Liver (tissue), 3 donors: ENCODE measurements around the gene COPE.
"Not testable (repeated sequence)": the region's sequence is repeated elsewhere in the genome, so short reads cannot be mapped to it uniquely, and the experiment has no call there.

ENCODE experiments used
- EGR1 ChIP-seq, 2 donors: IDR thresholded peaks; 2 replicates each; pipeline ENCODE4 v1.6.1; 2016 to 2018; ENCODE audit warnings: antibody characterized with exemption in 2 of 2, low read depth in 2 of 2
- GABPA ChIP-seq, 2 donors: IDR thresholded peaks in 1 of 2; conservative IDR thresholded peaks in 1 of 2; 2 replicates each; pipeline ENCODE4 v1.6.1; 2016; ENCODE audit warnings: antibody characterized with exemption in 2 of 2, mild to moderate bottlenecking in 1 of 2, moderate library complexity in 1 of 2
- RAD21 ChIP-seq, 2 donors: IDR thresholded peaks; 2 replicates each; pipeline ENCODE4 v1.6.1; 2016; ENCODE audit warnings: antibody characterized with exemption in 2 of 2, mild to moderate bottlenecking in 2 of 2
- TAF1 ChIP-seq: conservative IDR thresholded peaks from 2 replicates; pipeline ENCODE4 v1.6.1; 2016; ENCODE audit warnings: antibody characterized with exemption, mild to moderate bottlenecking
- TF ChIP-seq, protein P1 (sequence below): fragments of 150-350 bp; IDR thresholded peaks from 2 replicates; pipeline ENCODE4 v1.5.1; 2017; ENCODE audit warnings: improper control_type of control experiment, low read depth, low read length; ENCODE audit not compliant: missing input control
- TF ChIP-seq, protein P2 (sequence below): IDR thresholded peaks from 2 replicates; pipeline ENCODE4 v1.6.1; 2016; ENCODE audit warnings: antibody characterized with exemption
- TF ChIP-seq, protein P3 (sequence below): IDR thresholded peaks from 2 replicates; pipeline ENCODE4 v1.6.1; 2016; ENCODE audit warnings: antibody characterized with exemption
- donor health status: healthy.
- donor health status: healthy.

DNA sequence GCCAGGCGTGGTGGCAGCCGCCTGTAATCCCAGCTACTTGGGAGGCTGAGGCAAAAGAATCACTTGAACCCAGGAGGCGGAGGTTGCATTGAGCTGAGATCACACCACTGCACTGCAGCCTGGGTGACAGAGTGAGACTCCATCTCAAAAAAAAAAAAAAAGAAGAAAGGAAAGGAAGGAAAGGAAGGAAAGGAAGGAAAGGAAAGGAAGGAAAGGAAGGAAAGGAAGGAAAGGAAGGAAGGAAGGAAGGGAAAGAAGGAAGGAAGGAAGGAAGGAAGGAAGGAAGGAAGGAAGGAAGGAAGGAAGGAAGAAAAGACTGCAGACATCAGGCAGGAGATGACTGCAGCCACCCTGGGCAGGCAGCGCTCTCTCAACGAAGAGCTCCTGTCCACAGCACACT is 16.7 kb downstream of the COPE start:
- TF ChIP-seq, protein P1, sequence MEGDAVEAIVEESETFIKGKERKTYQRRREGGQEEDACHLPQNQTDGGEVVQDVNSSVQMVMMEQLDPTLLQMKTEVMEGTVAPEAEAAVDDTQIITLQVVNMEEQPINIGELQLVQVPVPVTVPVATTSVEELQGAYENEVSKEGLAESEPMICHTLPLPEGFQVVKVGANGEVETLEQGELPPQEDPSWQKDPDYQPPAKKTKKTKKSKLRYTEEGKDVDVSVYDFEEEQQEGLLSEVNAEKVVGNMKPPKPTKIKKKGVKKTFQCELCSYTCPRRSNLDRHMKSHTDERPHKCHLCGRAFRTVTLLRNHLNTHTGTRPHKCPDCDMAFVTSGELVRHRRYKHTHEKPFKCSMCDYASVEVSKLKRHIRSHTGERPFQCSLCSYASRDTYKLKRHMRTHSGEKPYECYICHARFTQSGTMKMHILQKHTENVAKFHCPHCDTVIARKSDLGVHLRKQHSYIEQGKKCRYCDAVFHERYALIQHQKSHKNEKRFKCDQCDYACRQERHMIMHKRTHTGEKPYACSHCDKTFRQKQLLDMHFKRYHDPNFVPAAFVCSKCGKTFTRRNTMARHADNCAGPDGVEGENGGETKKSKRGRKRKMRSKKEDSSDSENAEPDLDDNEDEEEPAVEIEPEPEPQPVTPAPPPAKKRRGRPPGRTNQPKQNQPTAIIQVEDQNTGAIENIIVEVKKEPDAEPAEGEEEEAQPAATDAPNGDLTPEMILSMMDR: not testable (repeated sequence)
- TF ChIP-seq, protein P2, sequence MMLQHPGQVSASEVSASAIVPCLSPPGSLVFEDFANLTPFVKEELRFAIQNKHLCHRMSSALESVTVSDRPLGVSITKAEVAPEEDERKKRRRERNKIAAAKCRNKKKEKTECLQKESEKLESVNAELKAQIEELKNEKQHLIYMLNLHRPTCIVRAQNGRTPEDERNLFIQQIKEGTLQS: not testable (repeated sequence)
- not testable (repeated sequence) for TF ChIP-seq EGR1 (IDR thresholded peaks at IDR 0.05; ENCODE audit: low read depth in 2 of 2); RAD21 (IDR thresholded peaks at IDR 0.05); TAF1; GABPA (IDR thresholded peaks at IDR 0.05 in 1 of 2, conservative IDR thresholded peaks at IDR 0.05 in 1 of 2)
- TF ChIP-seq, protein P3, sequence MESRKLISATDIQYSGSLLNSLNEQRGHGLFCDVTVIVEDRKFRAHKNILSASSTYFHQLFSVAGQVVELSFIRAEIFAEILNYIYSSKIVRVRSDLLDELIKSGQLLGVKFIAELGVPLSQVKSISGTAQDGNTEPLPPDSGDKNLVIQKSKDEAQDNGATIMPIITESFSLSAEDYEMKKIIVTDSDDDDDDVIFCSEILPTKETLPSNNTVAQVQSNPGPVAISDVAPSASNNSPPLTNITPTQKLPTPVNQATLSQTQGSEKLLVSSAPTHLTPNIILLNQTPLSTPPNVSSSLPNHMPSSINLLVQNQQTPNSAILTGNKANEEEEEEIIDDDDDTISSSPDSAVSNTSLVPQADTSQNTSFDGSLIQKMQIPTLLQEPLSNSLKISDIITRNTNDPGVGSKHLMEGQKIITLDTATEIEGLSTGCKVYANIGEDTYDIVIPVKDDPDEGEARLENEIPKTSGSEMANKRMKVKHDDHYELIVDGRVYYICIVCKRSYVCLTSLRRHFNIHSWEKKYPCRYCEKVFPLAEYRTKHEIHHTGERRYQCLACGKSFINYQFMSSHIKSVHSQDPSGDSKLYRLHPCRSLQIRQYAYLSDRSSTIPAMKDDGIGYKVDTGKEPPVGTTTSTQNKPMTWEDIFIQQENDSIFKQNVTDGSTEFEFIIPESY: not testable (repeated sequence)
